OCI-LY1 (cell line): ENCODE results near the gene GPR39.

Experiments used
- EZH2 ChIP-seq: fragments of 200-600 bp; sonication (generic), shearing (Covaris generic); IDR thresholded peaks from 2 replicates; pipeline ENCODE4 v1.8.0; 2017; ENCODE audit warnings: borderline replicate concordance, mixed run types, mild to moderate bottlenecking, antibody characterized with exemption, low read length, moderate library complexity, mixed read lengths
- TF ChIP-seq, protein P1 (sequence below): fragments of 200-600 bp; sonication (generic), shearing (Covaris generic); IDR thresholded peaks from 2 replicates; pipeline ENCODE4 v1.5.1; 2017; ENCODE audit warnings: mild to moderate bottlenecking, antibody characterized with exemption, low read length, moderate library complexity, mixed read lengths

DNA sequence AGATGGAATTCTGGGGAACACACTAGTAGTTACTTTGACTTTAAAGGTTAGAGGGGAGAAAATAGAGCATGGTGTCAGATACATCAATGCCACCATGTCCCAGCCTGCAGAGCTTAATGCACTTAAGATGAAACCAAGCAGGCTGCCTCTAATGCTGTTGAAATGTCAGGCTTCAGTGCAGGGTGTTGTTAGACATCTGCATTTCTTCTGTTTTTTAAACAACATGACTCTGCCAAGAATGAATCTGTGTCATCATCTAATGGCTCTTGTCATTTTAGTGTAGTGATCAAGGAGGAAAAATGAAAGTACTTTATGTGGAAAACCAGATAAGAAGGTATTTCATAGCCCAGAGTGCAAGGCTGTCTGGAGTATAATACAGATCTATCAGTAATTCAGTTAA, 223.5 kb downstream of the GPR39 start:
- TF ChIP-seq, protein P1, sequence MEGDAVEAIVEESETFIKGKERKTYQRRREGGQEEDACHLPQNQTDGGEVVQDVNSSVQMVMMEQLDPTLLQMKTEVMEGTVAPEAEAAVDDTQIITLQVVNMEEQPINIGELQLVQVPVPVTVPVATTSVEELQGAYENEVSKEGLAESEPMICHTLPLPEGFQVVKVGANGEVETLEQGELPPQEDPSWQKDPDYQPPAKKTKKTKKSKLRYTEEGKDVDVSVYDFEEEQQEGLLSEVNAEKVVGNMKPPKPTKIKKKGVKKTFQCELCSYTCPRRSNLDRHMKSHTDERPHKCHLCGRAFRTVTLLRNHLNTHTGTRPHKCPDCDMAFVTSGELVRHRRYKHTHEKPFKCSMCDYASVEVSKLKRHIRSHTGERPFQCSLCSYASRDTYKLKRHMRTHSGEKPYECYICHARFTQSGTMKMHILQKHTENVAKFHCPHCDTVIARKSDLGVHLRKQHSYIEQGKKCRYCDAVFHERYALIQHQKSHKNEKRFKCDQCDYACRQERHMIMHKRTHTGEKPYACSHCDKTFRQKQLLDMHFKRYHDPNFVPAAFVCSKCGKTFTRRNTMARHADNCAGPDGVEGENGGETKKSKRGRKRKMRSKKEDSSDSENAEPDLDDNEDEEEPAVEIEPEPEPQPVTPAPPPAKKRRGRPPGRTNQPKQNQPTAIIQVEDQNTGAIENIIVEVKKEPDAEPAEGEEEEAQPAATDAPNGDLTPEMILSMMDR: no peak
- no peak for TF ChIP-seq EZH2
